SU-DHL-6 (cell line): ENCODE measurements around the gene DPP6.

ENCODE experiments used
- H2AFZ ChIP-seq: fragments of 200-600 bp; sonication (generic); 2 replicates; pipeline ENCODE4 v1.6.1; 2014; ENCODE audit warnings: low read depth, mild to moderate bottlenecking, moderate library complexity, mixed read lengths, antibody characterized with exemption, low read length; ENCODE audit not compliant: severe bottlenecking
- H3F3A ChIP-seq: fragments of 200-600 bp; shearing (Covaris generic); 2 replicates; pipeline ENCODE4 v1.6.0; 2016; ENCODE audit warnings: antibody characterized with exemption, mild to moderate bottlenecking; ENCODE audit not compliant: insufficient read depth
- H3K27ac ChIP-seq: fragments of 200-600 bp; sonication (generic); 2 replicates; pipeline ENCODE4 v1.5.1; 2016; ENCODE audit warnings: low read depth, mild to moderate bottlenecking, low read length, moderate library complexity, mixed read lengths
- H3K27me3 ChIP-seq: fragments of 200-600 bp; sonication (generic), shearing (Covaris generic); 2 replicates; pipeline ENCODE4 v1.6.0; 2014; ENCODE audit warnings: mild to moderate bottlenecking, low read length
- H3K36me3 ChIP-seq: fragments of 200-600 bp; sonication (generic); 2 replicates; pipeline ENCODE4 v1.6.1; 2014; ENCODE audit warnings: mild to moderate bottlenecking, low read length, mixed read lengths
- H3K4me2 ChIP-seq: fragments of 300-600, 200-600 bp; shearing (Covaris generic), sonication (generic); 2 replicates; pipeline ENCODE4 v1.6.0; 2014; ENCODE audit warnings: low read length, low read depth, mild to moderate bottlenecking; ENCODE audit not compliant: poor library complexity, severe bottlenecking
- H3K4me3 ChIP-seq: fragments of 200-600 bp; sonication (generic); 2 replicates; pipeline ENCODE4 v1.5.1; 2014; ENCODE audit warnings: antibody characterized with exemption, low read length, mild to moderate bottlenecking, mixed read lengths; ENCODE audit not compliant: insufficient read depth, poor library complexity, severe bottlenecking
- H3K79me2 ChIP-seq: fragments of 200-600 bp; sonication (generic); 2 replicates; pipeline ENCODE4 v1.6.1; 2014; ENCODE audit warnings: mild to moderate bottlenecking, low read length, moderate library complexity; ENCODE audit not compliant: insufficient read depth
- H3K9ac ChIP-seq: fragments of 200-600 bp; sonication (generic); 2 replicates; pipeline ENCODE4 v1.7.0; 2014; ENCODE audit warnings: mild to moderate bottlenecking, low read length
- H3K9me2 ChIP-seq: fragments of 200-600 bp; sonication (generic); replicated peaks from 2 replicates; pipeline ENCODE4 v1.6.1; 2014; ENCODE audit warnings: low read length; ENCODE audit not compliant: insufficient read depth
- H3K9me3 ChIP-seq: fragments of 200-600 bp; sonication (generic); 2 replicates; pipeline ENCODE4 v1.6.1; 2014; ENCODE audit warnings: low read length, mixed read lengths; ENCODE audit not compliant: insufficient read depth
- H4K20me1 ChIP-seq: fragments of 200-600 bp; sonication (generic); 2 replicates; pipeline ENCODE4 v1.6.1; 2014; ENCODE audit warnings: low read depth, mild to moderate bottlenecking, antibody characterized with exemption, low read length, moderate library complexity, mixed read lengths
- CTCF ChIP-seq: fragments of 200-600 bp; sonication (generic); IDR thresholded peaks from one replicate; pipeline ENCODE4 v1.5.1; 2017; ENCODE audit warnings: antibody characterized with exemption, mild to moderate bottlenecking, low read length, moderate library complexity; ENCODE audit not compliant: insufficient read depth, poor library complexity, severe bottlenecking
- EZH2phosphoT487 ChIP-seq: fragments of 200-600 bp; sonication (generic), shearing (Covaris generic); conservative IDR thresholded peaks from 2 replicates; pipeline ENCODE4 v1.6.1; 2018; ENCODE audit warnings: mild to moderate bottlenecking, antibody characterized with exemption, low read length, moderate library complexity, mixed read lengths

Gene DPP6

GRCh38 chr7:154765118-154765517, 712.9 kb downstream of the DPP6 start:
- no peak overlapping the region for H3K4me2 ChIP-seq
- no peaks in the 10 kb centered on the region for H4K20me1 ChIP-seq
- H3F3A ChIP-seq: no peaks in the 10 kb centered on the region
- no peak overlapping the region for H3K9ac ChIP-seq
- H2AFZ ChIP-seq: no peak overlapping the region
- H3K27me3 ChIP-seq: no peaks in the 10 kb centered on the region
- no peaks in the 10 kb centered on the region; the same call in 1 of the 2 replicates for H3K9me2 ChIP-seq
- TF ChIP-seq CTCF: no peak
- TF ChIP-seq EZH2phosphoT487: no peak
- H3K36me3 ChIP-seq: no peaks in the 10 kb centered on the region
- H3K4me3 ChIP-seq: no peak overlapping the region
- no peaks in the 10 kb centered on the region for H3K9me3 ChIP-seq
- H3K27ac ChIP-seq: no peak overlapping the region
- H3K79me2 ChIP-seq: no peaks in the 10 kb centered on the region

- H2AFZ ChIP-seq: no peak overlapping the region
- H3K27me3 ChIP-seq: no peaks in the 10 kb centered on the region
- H3K4me2 ChIP-seq: no peak overlapping the region
- H4K20me1 ChIP-seq: no peaks in the 10 kb centered on the region
- no peak overlapping the region for H3K9ac ChIP-seq
- H3K9me2 ChIP-seq: no peaks in the 10 kb centered on the region; the same call in 1 of the 2 replicates
- no peaks in the 10 kb centered on the region for H3F3A ChIP-seq
- no peaks in the 10 kb centered on the region for H3K79me2 ChIP-seq
- TF ChIP-seq CTCF: no peak
- TF ChIP-seq EZH2phosphoT487: no peak
- H3K4me3 ChIP-seq: no peak overlapping the region
- H3K9me3 ChIP-seq: no peaks in the 10 kb centered on the region
- no peaks in the 10 kb centered on the region for H3K36me3 ChIP-seq
- H3K27ac ChIP-seq: no peak overlapping the region
These were observed 714.9 kb downstream of the DPP6 start for GRCh38 chr7:154767142-154767541.

GRCh38 chr7:154767821-154768415, 715.7 kb downstream of the DPP6 start:
- H3K4me3 ChIP-seq: no peak overlapping the region
- no peaks in the 10 kb centered on the region; the same call in 1 of the 2 replicates for H3K9me2 ChIP-seq
- no peaks in the 10 kb centered on the region for H4K20me1 ChIP-seq
- H3K36me3 ChIP-seq: no peaks in the 10 kb centered on the region
- H2AFZ ChIP-seq: no peak overlapping the region
- no peaks in the 10 kb centered on the region for H3K27me3 ChIP-seq
- H3K9ac ChIP-seq: no peak overlapping the region
- TF ChIP-seq CTCF (no peak), EZH2phosphoT487 (no peak)
- H3K9me3 ChIP-seq: no peaks in the 10 kb centered on the region
- H3F3A ChIP-seq: no peaks in the 10 kb centered on the region
- H3K27ac ChIP-seq: no peak overlapping the region
- H3K4me2 ChIP-seq: no peak overlapping the region
- H3K79me2 ChIP-seq: no peaks in the 10 kb centered on the region
